Smooth muscle cell (in vitro differentiated cells): ENCODE measurements around the gene LFNG. TPM values are rescaled to one million over a fixed set of nuclear protein-coding genes. Genes with fewer than 3 reads are reported as not detected.

Source experiments
- DNase-seq: peaks from one replicate; lab custom pipeline; 2025; ENCODE audit not compliant: unreplicated experiment; lab: John Stamatoyannopoulos, UW
- H2AFZ ChIP-seq: fragments of 200-600 bp; sonication (generic); 2 replicates; pipeline ENCODE4 v1.6.0; 2016; ENCODE audit warnings: antibody characterized with exemption, low read depth, mild to moderate bottlenecking
- H3F3A ChIP-seq: fragments of 200-600 bp; sonication (generic); 2 replicates; pipeline ENCODE4 v1.6.0; 2017; ENCODE audit warnings: antibody characterized with exemption, low read depth
- H3K27ac ChIP-seq: fragments of 200-600 bp; sonication (generic); 2 replicates; pipeline ENCODE4 v1.5.1; 2016; ENCODE audit warnings: low read depth, mild to moderate bottlenecking
- H3K27me3 ChIP-seq: fragments of 200-600 bp; sonication (generic); 2 replicates; pipeline ENCODE4 v1.6.1; 2016; ENCODE audit warnings: low read depth, mild to moderate bottlenecking
- H3K36me3 ChIP-seq: fragments of 200-600 bp; sonication (generic); 2 replicates; pipeline ENCODE4 v1.5.1; 2016; ENCODE audit warnings: low read depth
- H3K4me1 ChIP-seq: fragments of 200-600 bp; sonication (generic); 2 replicates; pipeline ENCODE4 v1.5.1; 2016; ENCODE audit warnings: low read depth
- H3K4me2 ChIP-seq: fragments of 200-600 bp; sonication (generic); 2 replicates; pipeline ENCODE4 v1.6.0; 2016; ENCODE audit warnings: mild to moderate bottlenecking
- H3K4me3 ChIP-seq: fragments of 200-600 bp; sonication (generic); 2 replicates; pipeline ENCODE4 v1.5.1; 2016; ENCODE audit warnings: mild to moderate bottlenecking
- H3K79me2 ChIP-seq: fragments of 200-600 bp; sonication (generic); 2 replicates; pipeline ENCODE4 v1.6.0; 2016; ENCODE audit warnings: low read depth, mild to moderate bottlenecking
- H3K9ac ChIP-seq: fragments of 200-600 bp; sonication (generic); 2 replicates; pipeline ENCODE4 v1.6.0; 2016; ENCODE audit warnings: low read depth
- H3K9me3 ChIP-seq: fragments of 200-600 bp; sonication (generic); replicated peaks from 2 replicates; pipeline ENCODE4 v1.5.1; 2016; ENCODE audit warnings: low read depth
- H4K20me1 ChIP-seq: fragments of 200-600 bp; sonication (generic); 2 replicates; pipeline ENCODE4 v1.6.0; 2016; ENCODE audit warnings: low read depth
- CTCF ChIP-seq: fragments of 200-600 bp; sonication (generic); IDR thresholded peaks from 2 replicates; pipeline ENCODE4 v1.5.1; 2017; ENCODE audit warnings: borderline replicate concordance, mild to moderate bottlenecking, antibody characterized with exemption; ENCODE audit not compliant: insufficient read depth, poor library complexity, severe bottlenecking
- WGBS: methylation state at CpG from one replicate; pipeline ENCODE4 v1.1.7; 2016; ENCODE audit warnings: low lambda C conversion rate; 5-methylcytosine and 5-hydroxymethylcytosine counted together
- polyA plus RNA-seq: library from polyadenylated mRNA; unstranded; fragments of >200 nt; fragmentation: Nextera tagmentation; extraction: Ambion mirVana; gene quantifications from 2 replicates; pipeline ENCODE4 v1.2.1, GENCODE V29; 2016
- total RNA-seq: library from RNA; depleted of rRNA; stranded (reverse); fragments of >200 nt; gene quantifications from 2 replicates; pipeline ENCODE4 v1.2.3, GENCODE V29; 2014

Gene LFNG
- total and polyA plus RNA-seq, 2 experiments from 2014 or later, result 6.0 to 9.8 TPM

GRCh38 chr7:2513702-2514101, 5.9 kb upstream of the LFNG start:
- Histone ChIP-seq H3F3A (peaks cover 18% of the 10 kb centered on the region), H3K79me2 (no peaks in the 10 kb centered on the region), H3K36me3 (no peaks in the 10 kb centered on the region), H4K20me1 (no peaks in the 10 kb centered on the region), H3K27me3 (no peaks in the 10 kb centered on the region), H2AFZ (no peak overlapping the region), H3K4me2 (no peak overlapping the region), H3K27ac (no peak overlapping the region), H3K9ac (no peak overlapping the region), H3K4me1 (peaks cover 37% of the 10 kb centered on the region), H3K9me3 (no peaks in the 10 kb centered on the region), H3K4me3 (no peak overlapping the region)
- no peak for TF ChIP-seq CTCF
- DNase-seq, result no peak
- 80% methylated on average over 7 of the region's 7 CpGs for WGBS

- Histone ChIP-seq H3F3A (peaks cover 15% of the 10 kb centered on the region), H2AFZ (no peak overlapping the region), H3K9me3 (no peaks in the 10 kb centered on the region), H3K36me3 (no peaks in the 10 kb centered on the region), H3K27ac (no peak overlapping the region), H3K4me1 (peaks cover 33% of the 10 kb centered on the region), H3K9ac (no peak overlapping the region), H3K79me2 (no peaks in the 10 kb centered on the region), H3K27me3 (no peaks in the 10 kb centered on the region), H4K20me1 (no peaks in the 10 kb centered on the region), H3K4me2 (no peak overlapping the region), H3K4me3 (no peak overlapping the region)
- no peak for DNase-seq
- TF ChIP-seq CTCF, result no peak
- 96% methylated on average over 9 of the region's 9 CpGs for WGBS
These were observed 4.8 kb upstream of the LFNG start for GRCh38 chr7:2514473-2515423.

GRCh38 chr7:2515424-2516193, 4.0 kb upstream of the LFNG start:
- TF ChIP-seq CTCF, result no peak
- peaks cover 6% of the 10 kb centered on the region for H3K79me2 ChIP-seq
- WGBS, result 97% methylated on average over 14 of the region's 15 CpGs
- no peaks in the 10 kb centered on the region for H3K27me3 ChIP-seq
- no peak overlapping the region for H3K4me3 ChIP-seq
- H3K9ac ChIP-seq, result peak overlapping the region; percentile 62
- H4K20me1 ChIP-seq, result peaks cover 7% of the 10 kb centered on the region
- H3K36me3 ChIP-seq, result no peaks in the 10 kb centered on the region
- H3K9me3 ChIP-seq, result no peaks in the 10 kb centered on the region
- DNase-seq, result no peak
- H3K4me1 ChIP-seq, result peaks cover 33% of the 10 kb centered on the region
- peak overlapping the region; percentile 93 for H3K27ac ChIP-seq
- peak overlapping the region; percentile 28 for H3K4me2 ChIP-seq
- H3F3A ChIP-seq, result peaks cover 21% of the 10 kb centered on the region
- no peak overlapping the region for H2AFZ ChIP-seq
